Measurements from ENCODE around the gene PCBP3.

PCBP3 gene

GRCh38 chr21:45735259-45736000 lies 91.9 kb downstream of the PCBP3 start:
- DNase-seq, result no peak

GRCh38 chr21:45736042-45736689 lies 92.6 kb downstream of the PCBP3 start:
- DNase-seq, result no peak

GRCh38 chr21:45736690-45737484 lies 93.4 kb downstream of the PCBP3 start:
- DNase-seq, result no peak

- DNase-seq, result no peak
Measured at GRCh38 chr21:45737485-45738166, 94.1 kb downstream of the PCBP3 start.

GRCh38 chr21:45739218-45740087 lies 95.9 kb downstream of the PCBP3 start:
- no peak for DNase-seq

- no peak for DNase-seq
Measured at GRCh38 chr21:45740088-45740440, 96.5 kb downstream of the PCBP3 start.

- DNase-seq, result no peak
Measured at GRCh38 chr21:45740491-45741357, 97.2 kb downstream of the PCBP3 start.

GRCh38 chr21:45741691-45742090 lies 98.2 kb downstream of the PCBP3 start:
- DNase-seq, result no peak

GRCh38 chr21:45742247-45742646 lies 98.7 kb downstream of the PCBP3 start:
- no peak for DNase-seq

- no peak for DNase-seq
Measured at GRCh38 chr21:45745256-45745655, 101.7 kb downstream of the PCBP3 start.

GRCh38 chr21:45747233-45747766 lies 103.8 kb downstream of the PCBP3 start:
- no peak for DNase-seq

GRCh38 chr21:45747802-45748445 lies 104.4 kb downstream of the PCBP3 start:
- no peak for DNase-seq

GRCh38 chr21:45748593-45748992 lies 105.1 kb downstream of the PCBP3 start:
- DNase-seq, result no peak

- no peak for DNase-seq
Measured at GRCh38 chr21:45749974-45750373, 106.4 kb downstream of the PCBP3 start.

GRCh38 chr21:45750936-45751335 lies 107.4 kb downstream of the PCBP3 start:
- DNase-seq, result no peak

- no peak for DNase-seq
Measured at GRCh38 chr21:45753445-45753844, 109.9 kb downstream of the PCBP3 start.

- no peak for DNase-seq
Measured at GRCh38 chr21:45756029-45756428, 112.5 kb downstream of the PCBP3 start.

- no peak for DNase-seq
Measured at GRCh38 chr21:45756669-45757068, 113.1 kb downstream of the PCBP3 start.

- DNase-seq, result no peak
Measured at GRCh38 chr21:45761704-45762103, 118.2 kb downstream of the PCBP3 start.

- DNase-seq, result no peak
Measured at GRCh38 chr21:45763074-45763473, 119.5 kb downstream of the PCBP3 start.
